ENCODE data around the gene C4BPA. TPM values are rescaled to one million over a fixed set of nuclear protein-coding genes. Genes with fewer than 3 reads are reported as not detected.

C4BPA gene
- total RNA-seq, 2 donors from 2014 or later = 8.9 to 23.1 TPM

- Histone ChIP-seq H3K27me3 (no peaks in the 10 kb centered on the region), H3K4me1 (no peaks in the 10 kb centered on the region), H3K36me3 (replicated peaks in 1 of 2; ENCODE audit: insufficient read depth in 1 of 2, low read depth in 2 of 2) (no peaks in the 10 kb centered on the region), H3K9me3 (no peaks in the 10 kb centered on the region), H3K4me3 (no peak overlapping the region), H3K27ac (no peak overlapping the region)
- DNase-seq (no peak), ATAC-seq (no peak)
- TF ChIP-seq CTCF (IDR thresholded peaks at IDR 0.05) (no peak), POLR2A (IDR thresholded peaks at IDR 0.05) (no peak)
- 86 to 89% methylated on average over 3 of the region's 3 CpGs for WGBS, 2 donors
- intact Hi-C loops (cut with DNase I) = no loop called here
These were observed 87.7 kb downstream of the C4BPA start for GRCh38 chr1:207191776-207192175.

DNA sequence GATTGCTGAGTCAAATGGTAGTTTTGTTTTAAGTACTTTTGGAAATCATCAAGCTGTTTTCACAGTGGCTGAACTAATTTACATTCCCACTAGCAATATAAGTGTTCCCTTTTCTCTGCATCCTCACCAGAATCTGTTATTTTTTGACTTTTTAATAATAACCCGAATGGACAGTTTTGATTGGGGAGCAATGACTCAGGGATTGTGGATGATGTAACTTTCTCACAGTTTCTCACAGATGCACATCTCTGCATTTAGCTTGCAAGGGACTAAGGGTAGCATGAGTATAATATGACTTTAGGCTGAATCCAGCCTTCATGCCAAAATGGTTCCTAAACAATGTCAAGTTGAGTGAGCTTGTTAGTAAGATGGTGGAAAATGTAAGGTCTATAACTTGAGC, 90.2 kb downstream of the C4BPA start:
- intact Hi-C loops (cut with DNase I) = no loop called here
- no peaks in the 10 kb centered on the region for H3K36me3 ChIP-seq (replicated peaks in 1 of 2; ENCODE audit: insufficient read depth in 1 of 2, low read depth in 2 of 2)
- ATAC-seq (no peak), DNase-seq (no peak)
- 91 to 92% methylated on average over 1 of the region's 1 CpG for WGBS, 2 donors
- no peaks in the 10 kb centered on the region for H3K9me3 ChIP-seq
- TF ChIP-seq CTCF (IDR thresholded peaks at IDR 0.05) = no peak
- no peak overlapping the region for H3K4me3 ChIP-seq
- no peaks in the 10 kb centered on the region for H3K27me3 ChIP-seq
- no peaks in the 10 kb centered on the region for H3K4me1 ChIP-seq
- no peak overlapping the region for H3K27ac ChIP-seq

Small RNA genes within 50 kb of the gene (small RNA-seq; reads per million reads assigned to genes)
- not detected for gene AL445493.1

Other genes with a start within 250 kb of the C4BPA start
- gene IL20, start 238.6 kb upstream of the C4BPA start, total RNA-seq = not detected
- not detected for gene IL24, start 206.8 kb upstream of the C4BPA start, total RNA-seq
- gene FCMR, start 182.3 kb upstream of the C4BPA start, total RNA-seq = 1 to 10 TPM in 1 of 2 donors, not detected in 1; 2.3 TPM
- 10 to 100 TPM; 14.8 to 45.1 TPM for gene PIGR, start 157.8 kb upstream of the C4BPA start, total RNA-seq
- not detected for gene FCAMR, start 133.8 kb upstream of the C4BPA start, total RNA-seq
- gene C1orf116, start 71.5 kb upstream of the C4BPA start, total RNA-seq = 10 to 100 TPM; 11.2 to 23.3 TPM
- gene YOD1, start 53.0 kb upstream of the C4BPA start, total RNA-seq = 1 to 10 TPM; 5.4 to 5.9 TPM
- 1 to 10 TPM; 4.9 to 9.3 TPM for gene PFKFB2, start 51.0 kb upstream of the C4BPA start, total RNA-seq
- gene C4BPB, start 15.4 kb upstream of the C4BPA start, total RNA-seq = 10 to 100 TPM in 1 of 2 donors, not detected in 1; 11.9 TPM
- gene CD55, start 217.4 kb downstream of the C4BPA start, total RNA-seq = 10 to 100 TPM; 27.0 to 29.8 TPM